NOMO-1 (cell line): ENCODE data around the gene NDRG2.

Source experiments
- DNase-seq, 2 experiments: peaks; one replicate each; lab custom pipeline; 2025; ENCODE audit not compliant: unreplicated experiment in 2 of 2; lab: John Stamatoyannopoulos, UW

The NDRG2 gene

DNA sequence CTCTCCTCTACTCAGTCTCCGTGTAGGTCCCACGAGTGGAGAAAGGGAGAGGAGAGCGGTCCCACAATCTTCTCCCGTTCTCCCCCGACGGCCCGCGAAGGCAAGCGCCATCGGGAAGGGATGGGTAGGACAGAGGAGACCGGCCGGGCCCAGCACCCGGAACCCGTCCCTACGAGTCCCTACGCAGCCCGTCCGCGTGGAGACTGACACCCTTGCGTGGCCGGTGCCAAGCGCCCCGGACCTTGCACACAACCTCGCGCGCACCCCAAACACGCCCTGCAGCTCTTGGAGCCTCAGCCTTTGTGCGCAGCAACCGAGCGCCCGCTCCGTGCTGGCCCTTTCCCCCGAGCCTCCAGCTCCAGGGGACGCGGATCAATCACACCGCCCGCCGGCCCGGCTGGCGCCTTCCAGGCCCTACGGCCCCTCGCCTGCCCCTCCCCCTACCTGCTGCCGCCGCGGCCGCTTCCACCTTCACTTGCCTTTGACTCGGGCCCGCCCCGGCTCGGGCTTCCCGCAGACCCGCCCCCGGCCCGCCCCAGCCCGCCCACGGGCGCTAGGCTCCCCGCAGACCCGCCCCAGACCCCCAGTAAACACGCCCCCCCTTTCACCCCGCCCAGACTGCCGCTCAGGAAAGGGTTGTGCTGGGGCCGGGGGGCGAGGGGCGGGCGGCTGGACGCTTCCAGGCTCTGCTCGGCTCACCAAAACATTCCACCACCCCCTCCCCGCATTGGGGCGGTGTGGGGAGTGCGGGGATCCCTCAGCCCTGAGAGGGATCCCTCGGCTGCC is at the start of gene NDRG2:
NDRG2 (minus strand) TSS at position 477 of the 786 bp plus-strand sequence. CDS start 1,746 bp downstream, outside the sequence.
- DNase-seq, result peak; percentile 59 to 83

DNA sequence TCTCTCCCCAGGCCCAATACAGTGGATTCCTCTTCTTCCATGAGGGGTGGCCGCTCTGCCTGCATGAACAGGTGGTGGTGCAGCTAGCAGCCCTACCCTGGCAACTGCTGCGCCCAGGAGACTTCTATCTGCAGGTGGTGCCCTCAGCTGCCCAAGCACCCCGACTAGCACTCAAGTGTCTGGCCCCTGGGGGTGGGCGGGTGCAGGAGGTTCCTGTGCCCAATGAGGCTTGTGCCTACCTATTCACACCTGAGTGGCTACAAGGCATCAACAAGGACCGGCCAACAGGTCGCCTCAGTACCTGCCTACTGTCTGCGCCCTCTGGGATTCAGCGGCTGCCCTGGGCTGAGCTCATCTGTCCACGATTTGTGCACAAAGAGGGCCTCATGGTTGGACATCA is 49.1 kb upstream of the NDRG2 start:
- no peak for DNase-seq

DNA sequence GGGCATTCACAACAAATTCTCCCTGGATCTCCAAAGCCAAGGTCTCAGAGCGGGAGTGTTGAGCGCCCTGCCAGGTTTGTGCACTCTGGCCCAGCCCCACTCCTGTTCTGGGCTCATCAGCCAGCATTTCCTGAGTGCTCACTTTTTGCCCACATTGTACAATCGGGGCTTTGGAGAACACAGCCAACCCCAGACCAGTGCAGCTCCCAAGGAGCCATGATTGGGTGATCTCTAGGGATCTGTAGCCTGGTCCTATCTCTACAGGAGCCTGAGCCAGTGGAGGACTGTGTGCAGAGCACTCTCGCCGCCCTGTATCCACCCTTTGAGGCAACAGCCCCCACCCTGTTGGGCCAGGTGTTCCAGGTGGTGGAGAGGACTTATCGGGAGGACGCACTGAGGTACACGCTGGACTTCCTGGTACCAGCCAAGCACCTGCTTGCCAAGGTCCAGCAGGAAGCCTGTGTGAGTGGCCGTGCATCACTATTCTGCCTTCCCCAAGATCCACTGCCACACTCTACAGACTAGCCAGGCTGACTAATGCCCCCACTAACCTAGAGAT is 48.0 kb upstream of the NDRG2 start:
- no peak for DNase-seq

DNA sequence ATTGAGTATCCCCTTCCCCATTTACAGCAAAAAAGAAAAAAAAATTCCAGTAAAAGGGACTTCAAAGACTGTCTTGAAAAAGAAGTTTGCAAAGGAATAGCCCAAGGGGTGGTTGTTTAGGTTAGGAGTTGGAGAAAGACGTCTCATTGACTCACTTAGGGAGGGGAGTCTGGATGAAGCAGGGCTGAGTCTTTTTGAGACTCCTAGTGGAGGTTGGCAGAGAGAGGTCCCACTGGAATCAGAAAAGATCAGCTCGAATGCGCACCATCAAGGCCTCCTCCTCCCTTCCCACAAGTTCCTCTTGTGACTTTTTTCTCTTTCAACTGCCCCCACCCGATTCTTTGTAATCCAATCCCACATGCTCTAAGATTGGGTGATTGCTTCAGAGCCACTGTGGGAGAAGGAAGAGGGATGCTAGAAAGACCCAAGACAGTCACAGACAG is 47.2 kb upstream of the NDRG2 start:
- DNase-seq, result peak; percentile 52 to 70

DNA sequence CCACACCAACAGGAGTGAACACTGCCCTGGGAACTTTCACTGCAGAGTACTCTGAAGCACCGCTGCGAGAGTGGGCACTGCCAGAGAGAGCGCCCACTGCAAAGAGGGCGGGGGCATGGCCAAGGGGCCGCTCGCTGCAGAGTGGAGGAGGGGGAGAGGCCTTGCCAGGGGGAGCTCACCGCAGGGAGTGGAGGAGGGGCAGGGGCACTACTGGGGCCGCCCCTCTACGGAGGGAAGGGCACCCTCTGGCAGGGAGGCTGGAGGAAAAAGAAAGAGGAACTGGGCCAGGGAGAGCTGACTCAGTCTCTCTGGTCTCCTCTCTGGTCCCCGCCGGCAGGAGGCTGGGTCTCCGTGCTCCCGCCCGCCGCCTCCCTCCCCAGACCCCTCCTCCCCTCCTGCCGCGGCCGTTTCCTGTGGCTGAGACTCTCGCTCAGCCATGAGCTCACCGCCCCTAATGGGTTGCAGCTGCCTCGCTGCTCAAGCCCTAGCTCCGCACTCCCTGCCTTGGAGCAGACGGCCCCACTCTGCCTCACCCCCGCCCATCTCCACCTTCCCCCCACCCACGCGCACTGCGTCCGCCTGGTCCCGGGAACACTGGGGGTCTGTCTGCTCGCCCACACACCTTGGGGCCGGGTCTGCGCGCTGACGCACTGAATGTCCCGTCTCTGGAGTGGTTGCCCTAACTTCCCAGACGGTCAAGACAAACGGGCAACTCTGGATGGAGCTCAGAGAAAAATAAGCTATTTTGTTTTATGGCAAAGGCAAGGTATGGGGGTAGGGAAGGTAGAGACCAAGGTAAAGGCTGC is 46.6 kb upstream of the NDRG2 start:
- DNase-seq, result peak; percentile 90 to 94

DNA sequence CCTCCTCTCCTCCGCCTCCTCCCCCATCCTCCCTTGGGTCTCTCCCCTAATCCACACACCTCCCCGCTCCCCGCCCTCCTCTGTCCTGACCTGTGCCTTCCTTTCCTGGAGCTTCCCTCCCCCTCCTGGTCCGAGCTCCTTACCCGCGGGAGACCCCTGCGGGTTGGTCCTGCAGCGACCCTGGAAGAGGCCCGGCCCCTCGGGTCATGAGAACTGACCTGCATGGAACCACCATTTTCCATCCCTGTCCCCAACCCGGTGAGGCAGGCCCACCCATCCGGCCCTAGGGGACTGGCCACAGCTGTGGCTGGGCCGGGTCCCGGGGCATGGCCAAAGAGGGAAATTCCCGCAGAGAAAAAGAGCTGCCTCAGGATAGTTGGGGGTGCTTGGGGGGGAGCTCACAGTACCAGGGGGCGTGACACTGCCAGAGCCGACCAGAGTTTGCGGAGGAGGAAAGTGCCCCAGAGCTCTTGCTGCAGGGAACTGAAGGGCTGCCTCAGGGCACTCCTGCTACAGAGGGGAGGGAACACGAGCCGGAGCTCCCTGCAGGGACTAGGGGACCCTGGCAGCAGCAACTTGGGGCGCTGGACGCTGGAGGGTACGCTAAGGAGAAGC is 45.9 kb upstream of the NDRG2 start:
- DNase-seq, result peak in 1 of 2 experiments; percentile 61

DNA sequence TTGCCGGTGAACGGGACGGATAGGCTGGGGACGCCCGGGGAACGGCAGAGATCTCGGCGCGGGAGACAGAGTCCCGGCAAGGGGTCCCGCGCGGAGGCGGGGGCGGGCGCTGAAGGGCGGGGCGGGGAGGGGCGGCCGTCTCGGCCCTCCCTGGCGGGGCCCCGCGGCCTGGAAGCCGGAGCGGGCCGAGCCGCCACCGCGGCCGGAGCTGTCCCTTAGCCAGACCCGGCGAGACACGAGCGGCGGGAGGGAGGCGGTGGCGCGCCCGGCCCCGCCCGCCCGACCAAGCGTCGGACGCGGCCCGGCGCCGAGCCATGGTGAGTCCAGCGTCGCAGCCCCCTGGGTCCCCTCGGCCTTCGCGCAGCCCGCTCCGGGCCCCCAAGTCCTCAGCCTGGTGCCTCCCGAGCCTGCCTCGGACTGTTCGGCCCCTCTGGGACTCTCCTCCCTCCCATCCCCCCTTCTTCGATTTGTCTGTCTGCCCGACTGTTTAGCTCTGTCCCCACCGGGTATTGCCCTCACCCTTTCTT is 45.3 kb upstream of the NDRG2 start, which contains the start of gene ARHGEF40:
ARHGEF40 (plus strand) TSS at position 222 of the 527 bp plus-strand sequence; CDS start at position 315, 93 bp downstream.
- DNase-seq, result peak; percentile 13 to 26

DNA sequence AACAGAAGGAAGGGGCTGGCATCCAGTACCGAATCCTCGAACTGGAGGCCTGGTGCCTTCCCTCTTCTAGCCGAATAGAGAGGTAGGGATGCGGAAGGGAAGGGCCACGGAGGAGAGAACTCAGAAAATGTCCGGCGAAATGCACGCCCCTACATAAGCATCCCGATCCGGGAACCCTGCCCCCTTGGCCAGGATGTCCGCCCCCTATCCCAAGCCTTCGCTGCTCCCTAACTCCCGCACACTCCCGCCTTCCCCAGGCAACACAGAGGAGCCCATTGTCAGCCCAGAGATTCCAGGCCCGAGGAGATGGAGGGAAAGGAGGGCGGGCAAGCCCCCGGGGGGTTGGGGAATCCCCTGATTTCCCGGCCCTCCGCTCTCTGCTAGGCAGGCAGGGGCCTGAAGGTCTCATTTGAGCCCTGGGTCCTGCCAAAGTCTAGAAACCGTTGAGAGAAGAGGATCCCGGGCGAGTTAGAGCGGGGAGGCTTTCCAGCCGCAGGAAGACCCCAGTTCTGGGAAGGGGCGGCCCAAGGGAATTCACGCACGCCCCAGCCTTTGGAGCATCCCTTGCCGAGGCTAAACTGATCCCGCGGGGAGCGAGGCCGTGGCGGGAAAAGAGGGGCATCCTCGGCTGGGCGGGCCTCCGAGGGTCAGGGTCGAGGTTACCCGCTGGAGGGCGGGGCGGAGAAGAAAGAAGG is 44.7 kb upstream of the NDRG2 start:
- no peak for DNase-seq

DNA sequence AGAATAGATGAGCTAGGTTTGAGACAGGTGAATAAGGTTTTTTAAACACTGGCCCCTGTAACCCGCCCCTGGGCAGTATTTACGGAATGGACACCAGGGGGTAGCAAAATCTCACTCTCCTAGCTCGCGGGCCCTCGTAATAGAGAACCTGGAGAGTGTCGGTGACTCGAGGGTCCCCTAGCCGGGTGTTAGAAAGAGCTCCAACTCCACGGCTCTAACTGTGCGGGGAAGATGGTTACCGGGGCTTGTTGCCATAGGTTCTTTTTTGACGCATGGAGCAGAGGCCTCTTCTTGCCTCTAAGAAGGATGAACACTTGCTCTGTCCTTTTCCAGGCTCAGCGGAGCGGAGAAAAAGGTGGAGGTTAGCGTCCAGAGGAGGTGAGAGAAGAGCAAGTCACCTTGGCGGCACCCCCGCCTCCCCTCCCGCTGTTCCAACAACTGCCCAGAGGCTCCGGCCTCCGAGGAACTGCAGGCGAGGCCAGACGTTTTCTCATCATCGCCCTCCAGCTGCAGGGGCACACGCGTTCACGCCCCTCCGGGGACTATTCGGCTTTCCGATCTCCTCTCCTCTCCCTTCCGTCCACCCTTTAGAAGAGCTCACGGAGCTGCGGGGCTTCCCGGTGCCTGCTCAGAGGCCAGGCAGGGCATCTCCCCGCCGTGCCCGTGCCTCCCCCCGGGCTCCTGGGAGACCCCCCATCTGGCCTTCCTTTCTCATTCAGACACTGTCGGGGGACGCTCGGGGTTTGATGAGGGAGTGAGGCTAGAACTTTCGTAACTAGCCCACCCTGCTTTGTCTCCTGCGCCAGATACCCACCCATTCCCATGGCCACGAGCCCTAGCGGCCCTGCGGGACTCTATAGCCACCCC is 43.9 kb upstream of the NDRG2 start:
- DNase-seq, result peak; percentile 65 to 79

DNA sequence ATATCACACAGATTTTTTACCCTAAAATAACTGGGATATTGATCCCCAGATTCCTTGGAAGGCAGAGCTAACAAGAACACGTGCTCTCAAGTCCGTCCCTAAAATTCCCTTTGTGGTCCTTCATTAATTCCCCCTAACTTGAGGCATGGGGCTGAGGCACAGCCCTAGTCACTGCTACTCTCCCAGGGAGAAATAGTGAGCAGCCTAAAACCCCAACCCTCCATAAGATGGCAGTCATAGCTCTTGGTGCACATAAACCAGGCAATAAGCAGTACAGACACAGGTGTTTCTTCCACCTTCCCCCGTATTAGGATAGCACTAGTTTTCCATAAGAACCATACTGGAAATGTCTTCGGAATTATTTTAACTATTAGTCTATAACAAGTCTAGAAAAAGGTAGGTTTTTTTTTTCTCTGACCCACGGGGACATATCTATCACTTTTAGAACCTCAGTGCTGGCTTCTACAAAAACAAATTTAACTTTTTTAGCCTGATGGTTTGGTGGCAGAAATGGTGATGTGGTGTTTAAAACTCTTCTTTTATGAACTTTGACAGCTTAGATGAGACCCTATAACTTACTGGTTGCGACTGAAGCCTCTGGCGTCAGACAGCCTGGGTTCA is 42.1 kb upstream of the NDRG2 start:
- no peak for DNase-seq

DNA sequence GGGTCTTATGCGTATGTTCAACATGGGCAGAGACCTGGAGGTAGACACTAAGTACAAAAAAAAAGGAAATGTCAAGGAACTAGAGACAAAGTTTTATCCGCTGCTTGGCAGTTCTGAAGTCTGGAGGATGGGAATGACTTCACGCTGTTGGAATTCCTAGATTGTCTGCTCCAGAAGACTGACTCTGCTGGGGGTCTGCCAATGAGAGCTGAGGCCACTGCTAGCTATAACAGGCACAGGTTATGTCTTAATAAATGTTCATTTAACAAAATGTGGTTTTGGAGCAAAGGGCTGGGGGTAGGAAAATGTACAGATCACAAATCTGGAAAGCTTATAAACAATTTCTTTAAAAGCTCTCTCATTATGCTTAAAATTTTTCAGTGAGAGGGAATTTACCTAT is 38.6 kb upstream of the NDRG2 start:
- DNase-seq, result no peak

DNA sequence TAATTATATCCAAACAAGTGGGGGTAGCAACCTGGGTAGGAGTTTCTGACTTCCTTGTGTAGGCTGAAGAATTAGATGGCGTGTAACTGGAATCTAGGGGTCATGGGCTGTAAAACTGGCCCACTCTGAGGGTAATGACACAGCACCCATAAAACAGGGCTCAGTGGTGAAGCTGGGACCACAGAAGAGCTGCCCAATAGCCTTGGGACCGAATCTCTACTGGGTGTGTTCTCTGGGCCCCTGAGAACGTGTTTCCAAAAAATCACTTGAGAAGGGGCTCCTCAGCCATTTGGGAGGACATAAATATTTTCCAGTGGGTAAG is 36.4 kb upstream of the NDRG2 start:
- DNase-seq, result no peak

DNA sequence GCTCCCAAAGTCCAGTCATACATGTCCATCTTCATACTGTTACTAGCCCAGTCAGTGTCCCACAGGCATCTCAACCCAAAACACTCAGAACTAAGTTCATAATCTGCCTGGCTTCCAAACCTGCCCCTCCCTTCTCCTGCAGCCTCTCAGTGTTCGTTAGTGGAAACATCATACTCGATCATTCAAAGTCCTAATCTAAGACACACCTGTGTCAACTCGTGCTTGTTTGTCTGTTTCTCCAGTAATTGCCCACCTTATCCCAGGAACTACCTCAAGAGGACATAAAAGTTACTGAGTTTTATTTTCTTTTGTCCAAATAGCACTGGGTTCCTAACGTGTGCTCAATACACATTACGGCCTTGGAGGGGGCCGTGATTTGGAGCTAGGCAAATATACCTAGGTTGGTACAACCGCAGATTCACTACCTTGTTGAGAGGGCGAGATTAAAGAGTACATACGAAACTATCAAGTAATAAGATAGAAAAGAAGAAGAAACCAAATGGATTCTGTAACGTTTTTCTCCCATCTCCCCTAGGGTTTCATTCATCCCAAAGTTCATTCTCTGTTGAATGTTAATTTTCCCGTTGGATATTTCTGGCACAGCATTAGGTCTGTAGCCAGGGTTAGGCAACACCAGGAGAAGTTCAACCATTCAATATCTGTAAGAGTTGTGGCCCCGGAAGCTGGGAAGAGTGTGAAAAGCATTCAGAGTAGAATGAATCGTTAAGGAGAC is 35.9 kb upstream of the NDRG2 start:
- no peak for DNase-seq

DNA sequence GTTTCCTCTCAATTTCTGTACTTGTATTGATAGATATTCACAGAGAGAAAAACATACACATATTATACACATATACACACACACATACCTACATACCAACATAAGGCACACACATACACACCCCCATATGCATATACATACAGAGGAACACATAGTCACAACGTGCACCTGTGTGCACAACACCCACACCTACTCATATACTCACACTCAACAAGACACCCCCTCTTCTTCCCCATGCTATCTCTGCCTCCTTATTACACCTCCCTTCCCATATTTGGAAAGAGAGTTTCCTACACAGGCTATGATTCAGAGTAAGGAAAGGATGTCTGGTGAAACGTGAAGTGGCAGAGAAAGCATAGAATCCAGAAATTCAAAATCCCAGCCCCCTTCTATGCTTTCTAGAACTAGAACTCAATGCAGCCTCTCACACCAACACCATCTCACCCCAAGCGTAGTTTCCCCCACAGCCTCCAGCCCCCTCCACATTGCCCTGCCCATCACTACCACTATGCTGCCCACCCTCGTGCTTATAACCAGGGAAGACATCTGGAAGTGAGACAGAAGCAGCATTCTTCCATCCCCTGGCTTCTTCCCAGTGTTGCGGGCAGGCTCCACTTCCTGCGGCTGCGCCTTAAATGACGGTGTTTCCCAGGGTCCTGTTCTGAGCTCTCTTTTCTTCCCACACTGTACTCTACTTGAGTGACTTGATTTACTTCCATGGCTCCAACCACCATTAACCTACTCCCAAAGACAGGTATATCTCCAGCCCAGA is 35.2 kb upstream of the NDRG2 start:
- no peak for DNase-seq

DNA sequence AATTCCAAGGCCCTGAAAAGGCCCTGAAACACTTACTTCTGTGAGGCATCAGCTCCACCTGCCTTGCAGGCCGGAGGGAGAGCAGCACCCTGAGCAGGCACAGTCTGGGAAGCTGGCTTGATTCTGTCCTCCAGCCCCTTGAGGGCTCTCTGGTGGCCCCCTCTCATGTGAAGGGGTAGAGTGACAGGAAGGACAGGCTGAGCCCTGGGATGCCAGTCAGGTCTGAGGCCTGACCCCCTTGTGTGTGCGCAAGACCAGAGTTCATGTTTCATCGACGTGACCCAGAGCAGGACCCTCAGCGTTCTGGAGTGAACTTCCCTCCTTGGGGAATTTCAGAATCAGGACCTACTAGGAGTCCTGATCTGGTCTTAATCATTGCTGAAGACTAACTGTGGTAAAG is 34.0 kb upstream of the NDRG2 start:
- no peak for DNase-seq

DNA sequence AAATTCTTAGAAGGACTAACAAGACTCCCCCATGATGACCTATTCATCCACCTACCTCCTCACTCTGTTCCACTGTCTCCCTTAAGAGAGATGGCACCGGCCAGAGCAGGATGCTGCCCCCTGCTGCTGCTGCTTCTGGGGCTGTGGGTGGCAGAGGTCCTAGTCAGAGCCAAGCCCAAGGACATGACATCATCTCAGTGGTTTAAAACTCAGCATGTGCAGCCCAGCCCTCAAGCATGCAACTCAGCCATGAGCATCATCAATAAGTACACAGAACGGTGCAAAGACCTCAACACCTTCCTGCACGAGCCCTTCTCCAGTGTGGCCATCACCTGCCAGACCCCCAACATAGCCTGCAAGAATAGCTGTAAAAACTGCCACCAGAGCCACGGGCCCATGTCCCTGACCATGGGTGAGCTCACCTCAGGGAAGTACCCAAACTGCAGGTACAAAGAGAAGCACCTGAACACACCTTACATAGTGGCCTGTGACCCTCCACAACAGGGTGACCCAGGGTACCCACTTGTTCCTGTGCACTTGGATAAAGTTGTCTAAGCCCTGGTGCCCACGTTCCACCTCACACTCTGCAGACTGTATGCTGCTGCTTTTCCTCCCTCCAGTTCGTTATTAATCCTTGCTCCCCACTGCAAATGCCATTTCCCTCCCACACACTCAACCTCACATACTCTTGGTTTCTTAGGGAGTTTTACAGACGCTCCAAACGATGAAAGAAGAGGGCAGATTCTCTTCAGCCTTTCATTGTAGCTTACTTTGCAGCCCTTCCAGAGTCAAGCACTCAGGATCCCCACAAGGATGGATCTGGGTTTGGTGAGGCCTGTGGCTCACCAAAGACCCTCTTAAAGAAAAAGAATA is 33.2 kb upstream of the NDRG2 start, which contains the start of gene RNASE8:
RNASE8 (plus strand) TSS at position 20 of the 873 bp plus-strand sequence; CDS start at position 91, 71 bp downstream.
- no peak for DNase-seq
